ENCODE measurements around the gene APOF.
"Not testable (repeated sequence)": the region's sequence is repeated elsewhere in the genome, so short reads cannot be mapped to it uniquely, and the experiment has no call there.

Gene APOF

GRCh38 chr12:56362130-56363059, at the start of gene APOF:
Gene APOF (minus strand): TSS chr12:56362857. CDS start chr12:56362745, 112 bp downstream.
- no peak for TF ChIP-seq CTCF (conservative IDR thresholded peaks at IDR 0.05; ENCODE audit: low read length)
- H3K4me3 ChIP-seq (ENCODE audit: low read length) = no peak within 1 kb of the TSS

GRCh38 chr12:56411781-56412639, 49.4 kb upstream of the APOF start:
- no peak for TF ChIP-seq CTCF (conservative IDR thresholded peaks at IDR 0.05; ENCODE audit: low read length)
- DNase-seq (ENCODE audit: low read depth) = no peak
- H3K4me3 ChIP-seq (ENCODE audit: low read length) = no peak overlapping the region

More at GRCh38 chr12:56362130-56363059, at the start of gene APOF:
- DNase-seq (ENCODE audit: low read depth) = no peak

GRCh38 chr12:56410768-56411167, 48.1 kb upstream of the APOF start:
- TF ChIP-seq CTCF (conservative IDR thresholded peaks at IDR 0.05; ENCODE audit: low read length) = no peak
- DNase-seq (ENCODE audit: low read depth) = no peak
- no peak overlapping the region for H3K4me3 ChIP-seq (ENCODE audit: low read length)

GRCh38 chr12:56408799-56409417, 46.3 kb upstream of the APOF start:
- no peak for DNase-seq (ENCODE audit: low read depth)
- TF ChIP-seq CTCF (conservative IDR thresholded peaks at IDR 0.05; ENCODE audit: low read length) = no peak
- no peak overlapping the region for H3K4me3 ChIP-seq (ENCODE audit: low read length)

GRCh38 chr12:56404227-56404626, 41.6 kb upstream of the APOF start:
- not testable (repeated sequence) for H3K4me3 ChIP-seq (ENCODE audit: low read length); DNase-seq (ENCODE audit: low read depth)

GRCh38 chr12:56401612-56402011, 39.0 kb upstream of the APOF start:
- not testable (repeated sequence) for DNase-seq (ENCODE audit: low read depth); H3K4me3 ChIP-seq (ENCODE audit: low read length)

GRCh38 chr12:56401125-56401524, 38.5 kb upstream of the APOF start:
- not testable (repeated sequence) for DNase-seq (ENCODE audit: low read depth); H3K4me3 ChIP-seq (ENCODE audit: low read length)

- H3K4me3 ChIP-seq (ENCODE audit: low read length); DNase-seq (ENCODE audit: low read depth): not testable (repeated sequence)
These were observed 36.8 kb upstream of the APOF start for GRCh38 chr12:56399466-56399865.

GRCh38 chr12:56398324-56398723, 35.7 kb upstream of the APOF start:
- no peak overlapping the region for H3K4me3 ChIP-seq (ENCODE audit: low read length)
- TF ChIP-seq CTCF (conservative IDR thresholded peaks at IDR 0.05; ENCODE audit: low read length) = no peak
- no peak for DNase-seq (ENCODE audit: low read depth)
